WTC11 (cell line): ENCODE data around the gene KCTD3. TPM values are rescaled to one million over a fixed set of nuclear protein-coding genes. Genes with fewer than 3 reads are reported as not detected.
A peak's percentile ranks its signal among the peaks of the same experiment; 100 is the strongest.

ENCODE experiments used
- ATAC-seq: fragments of 200-7000 bp; cut with Tn5 transposase; 2 replicates; pipeline ENCODE4 v1.10.0; 2021; ENCODE audit warnings: mild to moderate bottlenecking, moderate library complexity
- CTCF ChIA-PET: fragments of 300-600 bp; sonication (Branson Sonifier 250); formaldehyde crosslinking; loops from one replicate; lab custom pipeline; 2021; ENCODE audit warnings: antibody characterized with exemption; lab: Charles Lee
- POLR2A ChIA-PET: fragments of 350-600 bp; sonication (Branson Sonifier 250); formaldehyde crosslinking; loops from one replicate; lab custom pipeline; 2021; ENCODE audit warnings: antibody characterized with exemption; lab: Charles Lee
- DNase-seq: peaks from one replicate; pipeline ENCODE4 v3.0.0; 2021; ENCODE audit warnings: low spot score
- H3K27ac Mint-ChIP-seq: 2 replicates; pipeline ENCODE4 v1.8.0; 2021; ENCODE audit warnings: mixed read lengths
- H3K27me3 Mint-ChIP-seq: 2 replicates; pipeline ENCODE4 v1.8.0; 2021; ENCODE audit warnings: low read depth, mild to moderate bottlenecking, moderate library complexity, mixed read lengths
- H3K36me3 Mint-ChIP-seq: 2 replicates; pipeline ENCODE4 v1.8.0; 2021; ENCODE audit warnings: mixed read lengths
- H3K4me1 Mint-ChIP-seq: 2 replicates; pipeline ENCODE4 v1.8.0; 2022; ENCODE audit warnings: mixed read lengths
- H3K4me3 Mint-ChIP-seq: 2 replicates; pipeline ENCODE4 v1.8.0; 2021; ENCODE audit warnings: mild to moderate bottlenecking, moderate library complexity, mixed read lengths
- H3K9me3 Mint-ChIP-seq: 2 replicates; pipeline ENCODE4 v1.8.0; 2021; ENCODE audit warnings: mixed read lengths
- CTCF ChIP-seq: fragments of 200-600 bp; IDR thresholded peaks from 2 replicates; pipeline ENCODE4 v1.8.0; 2022; ENCODE audit warnings: antibody characterized with exemption
- E2F1 ChIP-seq: sonication (generic); formaldehyde crosslinking; IDR thresholded peaks from 2 replicates; pipeline ENCODE4 v1.8.0; 2022; ENCODE audit warnings: mild to moderate bottlenecking, missing genetic modification reagents
- ELF4 ChIP-seq: sonication (generic); formaldehyde crosslinking; IDR thresholded peaks from 2 replicates; pipeline ENCODE4 v1.8.1; 2022; ENCODE audit warnings: low read depth, mild to moderate bottlenecking, moderate library complexity, missing genetic modification reagents
- ERG ChIP-seq: fragments of 250-450 bp; sonication (Bioruptor Pico); IDR thresholded peaks from 2 replicates; pipeline ENCODE4 v1.8.0; 2021; ENCODE audit warnings: mild to moderate bottlenecking
- FOXK1 ChIP-seq: sonication (generic); formaldehyde crosslinking; IDR thresholded peaks from 2 replicates; pipeline ENCODE4 v1.8.0; 2022; ENCODE audit warnings: mild to moderate bottlenecking, moderate library complexity, missing genetic modification reagents
- FOXP1 ChIP-seq: sonication (generic); formaldehyde crosslinking; IDR thresholded peaks from 2 replicates; pipeline ENCODE4 v1.8.0; 2022; ENCODE audit warnings: missing genetic modification reagents, mild to moderate bottlenecking, moderate library complexity, borderline replicate concordance
- GABPB1 ChIP-seq: sonication (generic); formaldehyde crosslinking; IDR thresholded peaks from 2 replicates; pipeline ENCODE4 v1.8.1; 2023; ENCODE audit warnings: mild to moderate bottlenecking, missing genetic modification reagents
- GTF2I ChIP-seq: fragments of 250-450 bp; sonication (Bioruptor Pico); conservative IDR thresholded peaks from 2 replicates; pipeline ENCODE4 v1.4.0; 2021; ENCODE audit warnings: mild to moderate bottlenecking
- MAX ChIP-seq: sonication (generic); formaldehyde crosslinking; IDR thresholded peaks from 2 replicates; pipeline ENCODE4 v1.8.0; 2022; ENCODE audit warnings: mild to moderate bottlenecking, missing genetic modification reagents
- MYBL2 ChIP-seq: sonication (generic); formaldehyde crosslinking; IDR thresholded peaks from 2 replicates; pipeline ENCODE4 v1.8.1; 2023; ENCODE audit warnings: mild to moderate bottlenecking, moderate library complexity, missing genetic modification reagents
- NR1H2 ChIP-seq: sonication (generic); formaldehyde crosslinking; IDR thresholded peaks from 2 replicates; pipeline ENCODE4 v1.9.0; 2021; ENCODE audit warnings: mild to moderate bottlenecking, moderate library complexity, missing genetic modification reagents
- OVOL2 ChIP-seq: fragments of 250-450 bp; sonication (Bioruptor Pico); IDR thresholded peaks from 2 replicates; pipeline ENCODE4 v1.9.0; 2021; ENCODE audit warnings: mild to moderate bottlenecking, borderline replicate concordance
- SMAD3 ChIP-seq: sonication (generic); formaldehyde crosslinking; IDR thresholded peaks from 2 replicates; pipeline ENCODE4 v1.8.0; 2022; ENCODE audit warnings: missing genetic modification reagents, mild to moderate bottlenecking, borderline replicate concordance
- TCF7 ChIP-seq: sonication (generic); formaldehyde crosslinking; IDR thresholded peaks from 2 replicates; pipeline ENCODE4 v1.8.0; 2022; ENCODE audit warnings: mild to moderate bottlenecking, low read depth, missing genetic modification reagents, moderate library complexity
- TP53 ChIP-seq: sonication (generic); formaldehyde crosslinking; IDR thresholded peaks from 2 replicates; pipeline ENCODE4 v1.8.1; 2023; ENCODE audit warnings: mild to moderate bottlenecking, missing genetic modification reagents
- ZNF138 ChIP-seq: sonication (generic); formaldehyde crosslinking; conservative IDR thresholded peaks from 2 replicates; pipeline ENCODE4 v1.8.1; 2022; ENCODE audit warnings: mild to moderate bottlenecking, moderate library complexity, missing genetic modification reagents
- ZNF219 ChIP-seq: sonication (generic); formaldehyde crosslinking; IDR thresholded peaks from 2 replicates; pipeline ENCODE4 v1.8.0; 2023; ENCODE audit warnings: missing genetic modification reagents, mild to moderate bottlenecking, borderline replicate concordance
- ZNF425 ChIP-seq: fragments of 250-450 bp; sonication (Bioruptor Pico); conservative IDR thresholded peaks from 2 replicates; pipeline ENCODE4 v1.9.0; 2021; ENCODE audit warnings: mild to moderate bottlenecking
- ZSCAN18 ChIP-seq: fragments of 250-450 bp; sonication (Bioruptor Pico); IDR thresholded peaks from 2 replicates; pipeline ENCODE4 v2.1.2; 2022; ENCODE audit warnings: mild to moderate bottlenecking, moderate library complexity
- total RNA-seq: library from RNA; stranded (reverse); gene quantifications from 3 replicates; pipeline ENCODE4 v1.2.3, GENCODE V29; 2021
- TF ChIP-seq, protein P1 (sequence below): sonication (generic); formaldehyde crosslinking; IDR thresholded peaks from 2 replicates; pipeline ENCODE4 v1.8.1; 2022; ENCODE audit warnings: low read depth, missing genetic modification reagents, borderline replicate concordance
- TF ChIP-seq, protein P2 (sequence below): sonication (generic); formaldehyde crosslinking; conservative IDR thresholded peaks from 2 replicates; pipeline ENCODE4 v1.8.1; 2022; ENCODE audit warnings: mild to moderate bottlenecking, missing genetic modification reagents
- TF ChIP-seq, protein P3 (sequence below): sonication (generic); formaldehyde crosslinking; IDR thresholded peaks from 2 replicates; pipeline ENCODE4 v1.8.1; 2023; ENCODE audit warnings: mild to moderate bottlenecking, missing genetic modification reagents

KCTD3 gene
- total RNA-seq, 1 experiment from 2014 or later = 55.6 TPM

DNA sequence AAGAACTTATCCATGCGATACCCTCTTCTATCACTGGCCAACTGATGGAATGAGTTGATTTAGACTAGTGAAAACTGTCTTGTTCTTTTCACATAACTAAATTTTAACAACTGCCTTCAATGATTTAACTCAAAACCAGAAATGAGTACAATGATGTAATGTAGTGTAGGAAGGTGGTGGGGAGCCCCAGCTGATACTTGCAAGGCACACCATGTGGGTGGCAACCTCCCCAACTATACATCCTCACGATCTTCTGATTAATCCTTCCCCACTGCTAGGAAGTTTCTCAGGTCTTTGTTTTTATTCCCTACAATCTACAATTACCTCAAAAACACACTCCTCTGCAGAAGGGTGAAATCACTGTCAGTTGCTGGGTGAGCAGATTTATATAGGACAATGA is 100.7 kb downstream of the KCTD3 start (continued):
- TF ChIP-seq FOXP1 (CRISPR knock-in tag) = no peak
- TF ChIP-seq NR1H2 (CRISPR knock-in tag) = no peak
- TF ChIP-seq ZNF219 = no peak
- TF ChIP-seq FOXK1 = no peak
- no peak for TF ChIP-seq ELF4 (CRISPR knock-in tag)
- no peak for TF ChIP-seq ZNF138 (CRISPR knock-in tag)
- TF ChIP-seq ZNF425 = no peak
- TF ChIP-seq, all 79 proteins: peak for 0

DNA sequence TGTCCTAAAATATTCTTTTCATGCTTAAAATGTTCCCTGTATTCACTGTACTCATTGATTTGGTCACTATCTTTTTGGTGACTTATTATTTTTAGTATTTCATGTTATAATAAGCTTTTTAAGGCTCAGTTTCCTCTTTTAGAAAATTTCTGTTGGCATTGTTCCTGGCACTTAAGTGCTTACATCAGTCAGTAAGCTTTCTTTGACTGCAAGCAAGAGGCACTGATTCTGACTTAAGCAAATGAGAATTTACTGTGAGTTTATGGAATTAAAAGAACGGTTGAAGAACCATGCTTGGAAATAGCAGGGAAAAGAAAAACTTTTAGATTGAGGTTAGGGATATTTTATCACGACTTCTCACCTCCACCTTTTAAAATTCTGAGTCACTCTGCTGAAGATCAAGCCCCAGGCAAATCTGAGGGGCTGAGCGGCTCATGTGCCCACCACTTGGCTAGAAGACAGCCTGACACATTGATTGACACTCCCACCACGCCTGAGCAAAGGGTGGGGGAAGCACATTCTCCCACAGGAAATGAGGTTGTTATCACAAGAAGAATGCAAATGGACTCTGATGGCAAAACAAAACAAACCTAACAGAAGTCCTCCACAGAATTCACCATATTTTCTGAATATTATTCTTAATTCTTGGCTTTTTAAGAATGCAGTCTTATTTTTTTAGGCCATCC is 102.8 kb downstream of the KCTD3 start:
- peak; percentile 65 for ATAC-seq
- Mint-ChIP-seq H3K27ac (peak overlapping the region; percentile 58; the same call in 1 of the 2 replicates), H3K4me1 (peaks cover 57% of the 10 kb centered on the region), H3K36me3 (no peaks in the 10 kb centered on the region), H3K4me3 (peak overlapping the region; percentile 7; the same call in 1 of the 2 replicates), H3K9me3 (no peaks in the 10 kb centered on the region)
- POLR2A ChIA-PET = no interaction called here
- TF ChIP-seq GTF2I = no peak
- TF ChIP-seq MAX = no peak
- no peak for TF ChIP-seq GABPB1 (CRISPR knock-in tag)
- TF ChIP-seq ZNF425 = no peak
- TF ChIP-seq NR1H2 (CRISPR knock-in tag) = no peak
- TF ChIP-seq CTCF = no peak
- TF ChIP-seq ZSCAN18 (CRISPR knock-in tag) = no peak
- TF ChIP-seq OVOL2 (CRISPR knock-in tag) = no peak
- TF ChIP-seq MYBL2 (CRISPR knock-in tag) = no peak
- TF ChIP-seq SMAD3 = no peak
- TF ChIP-seq, protein P1, sequence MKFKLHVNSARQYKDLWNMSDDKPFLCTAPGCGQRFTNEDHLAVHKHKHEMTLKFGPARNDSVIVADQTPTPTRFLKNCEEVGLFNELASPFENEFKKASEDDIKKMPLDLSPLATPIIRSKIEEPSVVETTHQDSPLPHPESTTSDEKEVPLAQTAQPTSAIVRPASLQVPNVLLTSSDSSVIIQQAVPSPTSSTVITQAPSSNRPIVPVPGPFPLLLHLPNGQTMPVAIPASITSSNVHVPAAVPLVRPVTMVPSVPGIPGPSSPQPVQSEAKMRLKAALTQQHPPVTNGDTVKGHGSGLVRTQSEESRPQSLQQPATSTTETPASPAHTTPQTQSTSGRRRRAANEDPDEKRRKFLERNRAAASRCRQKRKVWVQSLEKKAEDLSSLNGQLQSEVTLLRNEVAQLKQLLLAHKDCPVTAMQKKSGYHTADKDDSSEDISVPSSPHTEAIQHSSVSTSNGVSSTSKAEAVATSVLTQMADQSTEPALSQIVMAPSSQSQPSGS = no peak
- no peak for TF ChIP-seq ERG (CRISPR knock-in tag)
- TF ChIP-seq, protein P2, sequence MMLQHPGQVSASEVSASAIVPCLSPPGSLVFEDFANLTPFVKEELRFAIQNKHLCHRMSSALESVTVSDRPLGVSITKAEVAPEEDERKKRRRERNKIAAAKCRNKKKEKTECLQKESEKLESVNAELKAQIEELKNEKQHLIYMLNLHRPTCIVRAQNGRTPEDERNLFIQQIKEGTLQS (CRISPR knock-in tag) = no peak
- no peak for TF ChIP-seq TP53
- no peak for TF ChIP-seq TCF7 (CRISPR knock-in tag)
- TF ChIP-seq, protein P3, sequence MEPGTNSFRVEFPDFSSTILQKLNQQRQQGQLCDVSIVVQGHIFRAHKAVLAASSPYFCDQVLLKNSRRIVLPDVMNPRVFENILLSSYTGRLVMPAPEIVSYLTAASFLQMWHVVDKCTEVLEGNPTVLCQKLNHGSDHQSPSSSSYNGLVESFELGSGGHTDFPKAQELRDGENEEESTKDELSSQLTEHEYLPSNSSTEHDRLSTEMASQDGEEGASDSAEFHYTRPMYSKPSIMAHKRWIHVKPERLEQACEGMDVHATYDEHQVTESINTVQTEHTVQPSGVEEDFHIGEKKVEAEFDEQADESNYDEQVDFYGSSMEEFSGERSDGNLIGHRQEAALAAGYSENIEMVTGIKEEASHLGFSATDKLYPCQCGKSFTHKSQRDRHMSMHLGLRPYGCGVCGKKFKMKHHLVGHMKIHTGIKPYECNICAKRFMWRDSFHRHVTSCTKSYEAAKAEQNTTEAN (CRISPR knock-in tag) = no peak
- no peak for TF ChIP-seq E2F1 (CRISPR knock-in tag)
- TF ChIP-seq, all 79 proteins: peak for 0
- no peak for DNase-seq
- CTCF ChIA-PET = no interaction called here
- no peaks in the 10 kb centered on the region for H3K27me3 Mint-ChIP-seq
